GDM1 (cell line): Measurements from ENCODE around the gene PROX1.

Source experiments
- DNase-seq: peaks from one replicate; lab custom pipeline; 2025; lab: John Stamatoyannopoulos, UW

PROX1 gene

DNA sequence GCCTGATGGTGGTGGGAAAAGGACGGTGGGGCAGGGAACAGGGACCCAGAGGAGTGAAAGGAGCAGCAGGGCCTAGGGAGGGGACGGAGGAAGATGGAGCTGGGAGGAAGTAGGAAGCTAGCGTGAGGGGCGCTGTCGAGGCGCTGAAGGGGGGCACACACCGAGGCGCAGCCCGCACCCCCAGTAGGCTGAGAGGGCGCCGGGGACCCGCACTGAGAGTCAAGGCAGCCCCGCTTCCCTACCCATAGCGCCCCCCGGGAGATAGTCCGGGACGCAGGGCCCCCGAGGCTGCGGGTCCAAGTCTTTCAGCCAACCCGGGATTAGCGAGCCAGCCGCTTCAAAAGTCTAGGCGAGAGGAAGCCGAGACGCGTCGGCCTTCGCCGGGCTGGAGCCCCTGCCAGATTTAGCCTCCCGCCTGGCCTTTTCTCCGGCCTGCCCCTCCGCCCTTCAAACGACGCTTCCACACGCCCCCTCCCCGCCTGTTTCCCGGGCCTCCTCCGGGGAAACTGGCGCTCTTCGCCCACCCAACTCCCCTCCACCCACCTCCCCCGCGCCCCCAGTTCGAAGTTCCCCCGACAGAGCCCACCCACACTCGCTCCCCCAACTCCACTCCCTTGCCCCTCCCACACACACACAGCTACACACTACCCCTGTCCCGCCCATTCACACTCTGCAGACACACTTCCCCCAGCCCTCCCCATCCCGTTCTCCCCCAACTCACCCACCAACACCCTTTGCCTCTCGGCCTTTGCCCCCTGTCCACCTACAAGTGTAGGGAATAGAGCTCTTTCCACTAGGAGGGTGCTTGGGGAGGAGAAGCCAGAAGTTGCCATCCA lies 7.8 kb upstream of the PROX1 start:
- no peak for DNase-seq

GRCh38 chr1:213980906-213981305 lies 6.9 kb upstream of the PROX1 start:
- no peak for DNase-seq

DNA sequence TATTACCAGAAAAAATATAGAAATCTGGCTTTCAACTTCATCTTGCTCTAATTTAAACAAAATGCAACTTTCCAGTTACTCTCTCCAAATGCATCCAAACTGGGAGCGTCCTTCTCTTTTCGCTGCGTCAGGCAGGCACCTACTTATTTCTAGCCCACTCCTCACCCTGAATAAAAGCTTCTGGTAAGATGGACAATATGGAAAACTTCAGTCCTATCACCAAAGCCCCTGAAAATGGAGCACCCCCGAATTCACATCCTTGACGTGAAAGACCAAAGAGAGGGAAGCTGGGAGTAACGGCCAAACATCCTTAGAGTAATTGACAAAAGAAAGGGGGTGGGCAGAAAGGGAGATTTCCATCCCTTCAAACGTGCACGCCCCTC lies 5.5 kb upstream of the PROX1 start:
- DNase-seq, result no peak

DNA sequence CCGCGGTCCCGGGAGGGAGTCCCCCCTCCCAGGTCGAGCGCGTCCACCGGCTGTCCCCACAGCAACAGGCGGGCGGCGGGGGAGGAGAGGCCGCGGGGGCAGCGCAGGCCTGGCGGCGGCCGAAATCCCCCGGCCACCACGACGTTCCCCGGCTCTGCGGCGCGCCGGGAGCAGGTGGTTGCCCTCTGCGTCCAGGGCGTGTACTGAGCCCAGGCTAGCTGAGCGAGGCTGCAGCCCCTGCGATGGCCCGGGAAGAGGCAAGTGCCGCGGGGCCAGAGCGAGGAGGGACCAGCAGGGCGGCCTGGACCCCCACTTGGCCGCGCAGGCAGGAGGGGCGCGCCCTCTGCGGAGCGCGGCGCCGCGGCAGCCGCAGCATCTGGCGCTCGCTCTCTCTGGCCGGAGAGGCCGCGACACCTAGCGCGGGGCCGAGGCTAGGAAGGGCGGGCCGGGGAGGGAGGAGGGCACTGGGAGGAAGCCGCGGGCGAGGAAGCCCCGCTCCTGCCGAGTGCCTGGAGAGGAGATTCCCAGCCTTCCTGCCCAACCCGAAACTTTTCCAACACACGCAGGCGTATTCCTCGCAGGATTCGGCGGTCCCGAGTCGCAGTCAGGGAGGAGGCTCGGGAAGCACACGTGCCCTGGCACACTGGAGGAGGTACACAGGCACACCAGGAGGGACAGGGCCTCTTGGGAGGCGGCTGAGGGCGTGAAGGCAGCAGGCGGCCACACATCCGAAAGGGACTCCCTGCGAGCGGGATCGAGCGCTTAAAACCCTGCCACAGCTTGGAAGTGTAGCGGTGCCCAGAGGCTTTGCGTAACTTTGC lies 4.9 kb upstream of the PROX1 start:
- no peak for DNase-seq

GRCh38 chr1:213983493-213984386 lies 4.0 kb upstream of the PROX1 start:
- DNase-seq, result no peak

- DNase-seq, result no peak
These were observed 3.2 kb upstream of the PROX1 start for GRCh38 chr1:213984387-213985208.

GRCh38 chr1:213985209-213986019 lies 2.4 kb upstream of the PROX1 start:
- DNase-seq, result no peak

- DNase-seq, result no peak
These were observed 1.5 kb upstream of the PROX1 start for GRCh38 chr1:213986020-213986924.

DNA sequence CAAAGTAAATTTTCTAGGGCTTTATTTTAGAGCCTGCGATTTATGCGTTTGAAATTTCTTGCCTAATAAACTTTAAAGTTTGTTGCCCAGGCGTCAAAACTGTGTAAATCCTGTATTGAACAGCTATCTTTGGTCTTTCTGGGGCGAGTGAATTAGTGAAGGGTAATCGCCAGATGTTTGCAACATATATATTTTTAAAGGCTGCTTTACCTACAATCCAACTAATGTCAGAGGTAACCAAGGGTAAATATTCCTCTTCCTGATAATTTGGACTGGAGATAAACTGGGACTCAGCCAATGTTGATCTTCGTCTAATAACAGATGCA lies 885 bp upstream of the PROX1 start:
- no peak for DNase-seq

GRCh38 chr1:213987422-213987926 lies 299 bp upstream of the PROX1 start:
- DNase-seq, result no peak

DNA sequence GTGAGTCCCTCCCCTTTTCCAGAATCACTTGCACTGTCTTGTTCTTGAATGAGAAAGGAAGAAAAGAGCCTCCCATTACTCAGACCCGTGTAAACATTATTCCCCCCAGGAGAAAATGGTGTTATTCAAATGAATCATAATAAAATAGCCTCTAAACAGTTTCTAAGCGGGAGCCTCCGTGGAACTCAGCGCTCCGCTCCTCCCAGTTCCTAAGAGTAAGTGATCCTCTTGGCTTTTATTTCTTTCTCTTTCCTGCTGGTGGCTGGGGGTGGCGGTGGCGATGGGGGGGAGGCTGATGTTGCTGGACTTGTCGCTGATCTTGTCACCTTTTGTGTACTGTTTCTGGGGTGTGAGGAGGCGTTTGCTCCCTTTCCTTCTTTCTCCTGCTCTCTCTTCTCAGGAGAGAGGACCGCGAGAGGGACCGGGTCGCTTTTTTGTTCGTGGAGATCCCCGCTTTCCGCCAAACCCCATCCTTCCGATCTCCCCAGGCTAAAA lies 781 bp downstream of the PROX1 start:
- DNase-seq, result no peak

GRCh38 chr1:213989002-213989855 lies 1.5 kb downstream of the PROX1 start:
- no peak for DNase-seq

DNA sequence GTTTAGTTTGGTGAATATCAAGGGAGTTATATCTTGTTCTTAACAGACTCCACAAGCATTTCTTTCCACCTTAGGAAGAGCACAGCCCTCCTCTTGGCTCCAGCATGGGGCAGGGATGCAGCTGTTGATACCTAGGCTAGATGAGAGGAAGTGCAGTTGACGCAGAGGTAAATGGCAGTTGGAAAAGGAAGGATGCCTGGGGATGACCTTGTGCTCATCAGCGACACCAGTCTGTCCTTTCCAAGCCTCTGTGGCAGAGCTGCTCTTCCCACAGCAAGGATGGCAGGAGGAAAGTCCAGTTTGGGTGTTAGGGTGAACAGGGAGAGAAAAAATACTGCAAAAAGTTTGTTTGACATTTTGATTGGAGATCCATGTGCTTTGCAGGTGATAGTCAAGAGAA lies 6.2 kb downstream of the PROX1 start:
- no peak for DNase-seq

DNA sequence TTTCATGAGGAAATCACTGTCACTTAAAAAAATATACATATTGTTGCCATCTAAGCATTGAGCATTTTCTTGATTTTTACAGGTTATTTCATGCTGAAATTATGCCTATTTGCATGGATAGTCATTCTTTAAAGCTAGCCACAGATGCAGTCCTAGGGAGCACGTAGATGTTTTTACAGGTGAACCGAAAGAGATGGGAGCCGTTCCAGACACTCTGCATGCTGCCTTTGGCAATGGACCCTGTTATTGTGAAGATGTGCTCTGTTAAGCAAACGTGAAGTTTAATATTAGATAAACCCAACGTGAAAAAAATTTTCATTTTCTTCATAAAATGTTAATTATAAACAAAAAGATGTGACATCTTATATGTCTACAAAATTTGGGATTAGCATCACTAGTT lies 7.1 kb downstream of the PROX1 start:
- DNase-seq, result no peak

GRCh38 chr1:213995603-213996002 lies 7.8 kb downstream of the PROX1 start:
- no peak for DNase-seq

GRCh38 chr1:213996320-213997037 lies 8.7 kb downstream of the PROX1 start:
- no peak for DNase-seq

- DNase-seq, result no peak
These were observed 9.4 kb downstream of the PROX1 start for GRCh38 chr1:213997038-213997771.
